Dendritic cell treated with granulocyte-macrophage colony-stimulating factor and Interleukin-4, amounts not matched to agents 40 ng/mL and 50 ng/mL, for 4 days (primary cell): ENCODE results near the gene TPST2.

Experiments used
- H3K27ac Mint-ChIP-seq: one replicate; pipeline ENCODE4 v1.8.0; 2022; ENCODE audit warnings: mild to moderate bottlenecking, mixed read lengths
- H3K27me3 Mint-ChIP-seq: one replicate; pipeline ENCODE4 v1.8.0; 2022; ENCODE audit warnings: mild to moderate bottlenecking, mixed read lengths
- H3K36me3 Mint-ChIP-seq: one replicate; pipeline ENCODE4 v1.8.0; 2022; ENCODE audit warnings: low read depth, mixed read lengths
- H3K4me1 Mint-ChIP-seq: one replicate; pipeline ENCODE4 v1.8.0; 2022; ENCODE audit warnings: low read depth, mixed read lengths
- H3K4me3 Mint-ChIP-seq: one replicate; pipeline ENCODE4 v1.8.0; 2022; ENCODE audit warnings: mild to moderate bottlenecking, moderate library complexity, mixed read lengths
- H3K9me3 Mint-ChIP-seq: one replicate; pipeline ENCODE4 v1.8.0; 2022; ENCODE audit warnings: mixed read lengths
- intact Hi-C: fragments of 100-400 bp; cut with micrococcal nuclease; formaldehyde crosslinking; loops from one replicate; pipeline ENCODE4 v1.15.0; 2022

The TPST2 gene

DNA sequence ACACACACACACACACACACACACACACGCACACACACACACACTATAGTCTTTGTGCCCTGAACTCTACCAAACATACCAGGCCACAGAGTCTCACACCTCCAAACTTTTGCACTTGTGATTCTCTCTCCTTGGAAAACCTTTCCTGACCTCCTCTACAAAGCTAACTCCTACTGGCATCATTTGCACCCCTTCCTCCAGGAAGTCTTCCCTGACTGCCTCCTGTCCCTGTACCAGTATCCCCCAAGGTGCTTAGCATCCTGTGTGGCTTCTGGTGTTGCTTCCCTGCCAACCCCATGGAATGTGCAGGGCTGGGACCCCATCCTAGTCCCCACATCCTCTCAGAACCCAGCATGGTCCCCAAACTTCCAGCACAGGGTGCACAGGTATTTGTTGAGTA is 8.9 kb downstream of the TPST2 start:
- Mint-ChIP-seq H3K27me3 (no peaks in the 10 kb centered on the region), H3K9me3 (no peaks in the 10 kb centered on the region), H3K4me1 (peaks cover 61% of the 10 kb centered on the region), H3K4me3 (no peak overlapping the region), H3K27ac (no peak overlapping the region), H3K36me3 (peaks cover 77% of the 10 kb centered on the region)
- intact Hi-C loops: no loop called here

DNA sequence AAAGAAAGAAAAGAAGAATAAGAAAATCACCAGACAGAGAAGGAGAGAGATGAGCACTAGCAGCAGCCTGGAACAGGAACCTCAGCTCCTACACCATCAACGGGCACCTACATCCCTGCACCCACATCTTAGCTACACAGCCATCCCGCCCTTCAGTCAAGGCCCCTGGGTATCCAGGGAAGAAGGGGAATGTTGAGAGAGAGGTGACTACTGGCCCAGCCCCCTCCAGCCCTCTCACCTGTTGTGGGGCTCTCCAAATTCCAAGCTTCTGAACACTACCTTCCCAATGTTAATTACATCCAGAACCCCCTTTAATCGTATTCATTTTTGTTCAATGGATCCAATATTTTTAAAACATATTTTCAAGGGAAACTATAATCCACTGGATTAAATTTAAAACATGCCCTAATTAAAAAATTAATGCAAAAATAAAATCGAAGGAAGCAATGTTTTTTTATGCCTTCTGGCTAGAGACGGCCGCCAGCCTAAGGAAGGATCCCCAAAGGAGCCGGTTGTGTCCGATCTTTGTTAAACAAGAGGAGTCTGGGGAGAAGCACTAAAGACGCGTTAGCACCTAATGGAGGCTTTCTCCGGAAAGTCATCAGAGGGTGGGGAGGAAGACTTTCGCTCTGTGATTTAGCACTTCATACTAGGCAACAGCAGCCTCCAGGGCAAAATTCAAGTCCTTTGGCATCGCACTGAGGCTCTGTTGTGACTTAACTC is 9.5 kb downstream of the TPST2 start:
- intact Hi-C loops: no loop called here
- no peaks in the 10 kb centered on the region for H3K9me3 Mint-ChIP-seq
- H3K27me3 Mint-ChIP-seq: no peaks in the 10 kb centered on the region
- H3K4me1 Mint-ChIP-seq: peaks cover 60% of the 10 kb centered on the region
- no peak overlapping the region for H3K4me3 Mint-ChIP-seq
- peaks cover 75% of the 10 kb centered on the region for H3K36me3 Mint-ChIP-seq
- no peak overlapping the region for H3K27ac Mint-ChIP-seq

DNA sequence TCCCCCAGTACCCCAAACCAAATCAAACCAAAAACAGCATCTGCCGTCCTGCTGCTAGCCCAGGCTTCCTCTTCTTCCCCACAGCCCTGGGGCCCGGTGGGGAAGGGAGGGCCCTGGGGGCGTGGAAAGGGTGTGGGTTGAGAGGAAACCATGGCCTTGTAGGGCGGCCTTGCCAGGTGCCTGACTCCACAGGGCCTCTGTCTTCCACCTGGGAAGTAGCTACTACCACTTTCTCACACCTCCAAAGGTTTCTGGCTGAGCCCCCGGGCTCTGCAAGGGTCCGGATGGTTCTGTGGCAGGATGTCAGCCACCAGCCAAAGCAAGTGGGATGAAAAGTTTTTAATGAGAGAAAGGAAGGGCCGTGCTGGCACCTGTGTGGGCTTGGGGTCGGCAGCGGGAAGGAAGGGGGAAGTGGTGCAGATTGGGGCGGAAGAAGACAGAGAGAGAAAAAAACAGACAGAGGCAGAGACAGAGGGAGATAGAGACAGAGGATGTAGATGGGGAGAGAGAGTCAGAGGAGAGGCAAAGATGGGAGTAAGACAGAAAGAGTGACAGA is 10.5 kb downstream of the TPST2 start:
- Mint-ChIP-seq H3K27ac (peak overlapping the region; percentile 45), H3K4me1 (peaks cover 60% of the 10 kb centered on the region), H3K9me3 (no peaks in the 10 kb centered on the region), H3K36me3 (peaks cover 73% of the 10 kb centered on the region), H3K4me3 (no peak overlapping the region), H3K27me3 (no peaks in the 10 kb centered on the region)
- intact Hi-C loops: no loop called here

DNA sequence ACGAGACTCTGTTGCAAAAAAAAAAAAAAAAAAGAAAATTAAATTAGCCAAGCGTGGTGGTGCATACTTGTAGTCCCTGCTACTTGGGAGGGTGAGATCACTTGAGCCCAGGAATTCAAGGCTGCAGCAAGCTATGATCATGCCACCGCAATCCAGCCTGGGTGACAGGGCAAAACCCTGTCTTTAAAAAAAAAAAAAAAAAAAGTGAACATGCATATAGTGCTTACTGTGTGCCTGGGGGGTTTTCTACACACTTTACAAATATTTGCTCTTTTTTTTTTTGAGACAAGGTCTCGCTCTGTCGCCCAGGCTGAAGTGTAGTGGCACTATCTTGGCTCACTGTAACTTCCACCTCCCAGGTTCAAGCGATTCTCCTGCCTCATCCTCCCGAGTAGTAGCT is 12.9 kb downstream of the TPST2 start:
- H3K4me1 Mint-ChIP-seq: peaks cover 75% of the 10 kb centered on the region
- intact Hi-C loops: no loop called here
- no peaks in the 10 kb centered on the region for H3K27me3 Mint-ChIP-seq
- H3K36me3 Mint-ChIP-seq: peaks cover 50% of the 10 kb centered on the region
- no peak overlapping the region for H3K27ac Mint-ChIP-seq
- H3K4me3 Mint-ChIP-seq: no peak overlapping the region
- H3K9me3 Mint-ChIP-seq: no peaks in the 10 kb centered on the region

DNA sequence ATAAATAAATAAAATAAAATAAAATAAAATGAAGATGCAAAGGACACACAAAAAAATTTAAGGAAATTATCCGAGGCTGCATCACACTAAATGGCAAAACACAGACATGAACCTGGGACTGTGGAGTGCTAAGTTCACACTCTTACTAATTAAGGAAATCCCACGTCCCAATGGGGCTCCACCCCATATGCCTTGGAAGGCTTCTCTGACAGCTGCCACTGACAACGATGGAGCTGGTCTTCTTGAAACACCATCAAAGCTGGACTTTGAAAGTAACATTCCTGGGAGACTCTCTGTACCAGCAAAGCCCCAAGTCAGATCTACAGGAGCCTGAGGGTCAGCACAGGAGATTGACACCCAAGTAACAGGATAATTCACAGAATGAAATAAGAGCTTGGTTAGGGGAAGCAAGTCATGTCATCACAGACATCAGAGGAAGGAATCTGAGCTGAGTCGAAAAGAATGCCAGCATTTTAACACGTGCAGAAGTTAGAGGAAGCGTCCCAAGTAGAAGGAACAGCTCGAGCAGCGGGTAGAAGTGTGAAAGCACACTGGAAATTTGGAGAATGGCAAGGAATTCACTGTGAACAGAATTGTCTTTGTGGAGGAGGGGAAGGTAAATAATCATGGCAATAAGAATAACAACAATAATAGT is 13.8 kb downstream of the TPST2 start:
- H3K4me3 Mint-ChIP-seq: peak overlapping the region; percentile 17
- H3K4me1 Mint-ChIP-seq: peaks cover 82% of the 10 kb centered on the region
- H3K9me3 Mint-ChIP-seq: no peaks in the 10 kb centered on the region
- H3K27me3 Mint-ChIP-seq: no peaks in the 10 kb centered on the region
- intact Hi-C loops: no loop called here
- H3K27ac Mint-ChIP-seq: peak overlapping the region; percentile 71
- H3K36me3 Mint-ChIP-seq: peaks cover 44% of the 10 kb centered on the region

DNA sequence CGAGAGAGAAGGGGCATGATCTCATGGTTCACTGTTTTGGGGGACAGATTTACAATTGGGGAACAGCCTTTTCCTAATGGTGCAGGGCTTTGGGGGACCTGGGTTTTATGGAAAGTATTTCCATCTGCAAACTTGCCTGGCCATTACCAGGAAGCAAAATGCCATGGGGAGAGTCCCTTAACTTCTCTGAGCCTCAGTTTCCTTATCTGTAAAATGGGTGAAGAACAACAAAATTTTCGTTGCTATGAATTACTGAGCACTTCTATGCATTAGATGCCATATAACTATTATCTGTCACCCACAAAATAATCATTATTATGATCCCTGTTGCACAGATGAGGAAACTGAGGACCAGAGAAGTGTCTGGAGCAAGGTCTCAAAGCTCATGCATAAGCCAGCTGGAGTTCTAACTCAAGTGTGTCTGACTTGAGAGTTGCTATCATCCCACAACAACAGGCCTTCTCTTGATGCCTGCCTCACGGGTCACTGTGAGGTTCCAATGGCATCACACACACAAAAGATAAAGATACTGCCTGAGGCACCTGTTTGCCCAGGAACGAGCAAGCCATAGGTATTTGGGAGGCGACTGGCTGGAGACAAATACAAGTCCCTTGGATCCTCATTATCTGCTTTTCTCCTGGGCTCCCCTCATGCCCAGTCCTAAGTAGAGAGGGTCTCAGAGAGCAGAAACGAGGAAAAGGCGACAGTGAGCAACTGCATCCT is 15.8 kb downstream of the TPST2 start:
- H3K36me3 Mint-ChIP-seq: peaks cover 41% of the 10 kb centered on the region
- no peaks in the 10 kb centered on the region for H3K9me3 Mint-ChIP-seq
- H3K27me3 Mint-ChIP-seq: no peaks in the 10 kb centered on the region
- peak overlapping the region; percentile 87 for H3K27ac Mint-ChIP-seq
- H3K4me1 Mint-ChIP-seq: peaks cover 80% of the 10 kb centered on the region
- intact Hi-C loops: no loop called here
- H3K4me3 Mint-ChIP-seq: no peak overlapping the region

DNA sequence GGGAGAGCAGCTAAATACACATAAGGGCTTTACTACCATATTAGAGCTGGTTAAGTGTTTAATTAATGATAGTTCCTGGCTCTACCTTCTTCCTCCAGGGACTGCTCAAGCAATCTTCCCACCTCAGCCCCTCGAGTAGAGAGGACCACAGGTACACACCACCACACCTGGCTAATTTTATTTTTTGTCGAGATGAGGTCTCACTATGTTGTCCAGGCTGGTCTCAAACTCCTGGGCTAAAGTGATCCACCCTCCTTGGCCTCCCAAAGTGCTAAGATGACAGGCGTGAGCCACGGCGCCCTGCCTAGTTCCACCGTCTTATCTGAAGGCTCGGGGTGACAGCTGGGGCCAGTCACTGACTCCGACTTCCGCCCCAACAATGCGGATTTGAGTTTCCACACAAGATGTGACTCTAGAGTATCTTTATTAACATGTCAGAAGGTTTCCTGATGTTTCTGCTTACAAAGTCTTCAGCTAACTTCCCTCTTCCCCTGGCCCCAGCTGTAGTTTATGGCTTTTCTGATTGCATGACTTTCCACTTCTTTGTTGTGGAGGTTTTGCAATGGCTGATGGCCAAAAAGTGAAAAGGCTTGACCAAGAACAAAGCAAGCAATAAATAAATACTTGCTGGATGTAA is 16.8 kb downstream of the TPST2 start:
- Mint-ChIP-seq H3K4me1 (peaks cover 70% of the 10 kb centered on the region), H3K9me3 (no peaks in the 10 kb centered on the region), H3K27ac (peak overlapping the region; percentile 87), H3K36me3 (peaks cover 37% of the 10 kb centered on the region), H3K4me3 (peak overlapping the region; percentile 60), H3K27me3 (no peaks in the 10 kb centered on the region)
- intact Hi-C loops: loop anchor here (1.0 kb wide), 1 partner anchor 17 kb away; the partner anchor contains the start of gene TPST2

DNA sequence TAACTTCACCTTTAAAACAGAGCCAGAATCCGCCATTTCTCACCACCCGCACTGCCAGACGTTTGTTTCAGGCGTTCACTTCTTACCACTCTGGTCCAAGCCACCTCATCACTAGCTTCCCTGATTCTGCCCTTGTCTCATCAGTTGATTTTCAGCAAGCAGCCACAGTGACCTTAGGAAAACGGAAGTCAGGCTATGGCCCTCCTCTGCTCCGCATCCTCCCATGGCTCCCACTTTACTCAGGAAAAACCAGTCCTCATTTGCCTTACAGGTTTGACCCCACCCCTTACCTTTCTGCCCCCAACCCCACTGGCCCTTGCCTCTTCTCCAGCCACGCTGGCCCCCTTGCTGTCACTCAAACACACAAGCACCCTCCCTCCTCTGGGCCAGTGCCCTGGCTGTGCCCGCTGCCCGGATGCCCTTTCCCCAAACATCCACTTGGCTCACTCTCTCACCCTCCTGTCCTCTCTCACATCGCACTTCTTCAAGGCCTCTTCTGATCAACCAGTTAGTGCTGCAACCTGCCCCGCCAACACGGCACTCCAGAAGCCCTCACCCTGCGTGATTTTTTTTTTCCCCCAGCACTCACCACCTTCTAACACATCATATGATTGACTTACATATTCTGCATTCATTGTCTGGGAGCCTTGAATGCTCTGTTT is 18.9 kb downstream of the TPST2 start:
- intact Hi-C loops: no loop called here
- Mint-ChIP-seq H3K36me3 (peaks cover 37% of the 10 kb centered on the region), H3K27ac (peak overlapping the region; percentile 7), H3K27me3 (no peaks in the 10 kb centered on the region), H3K4me1 (peaks cover 70% of the 10 kb centered on the region), H3K9me3 (no peaks in the 10 kb centered on the region), H3K4me3 (no peak overlapping the region)

DNA sequence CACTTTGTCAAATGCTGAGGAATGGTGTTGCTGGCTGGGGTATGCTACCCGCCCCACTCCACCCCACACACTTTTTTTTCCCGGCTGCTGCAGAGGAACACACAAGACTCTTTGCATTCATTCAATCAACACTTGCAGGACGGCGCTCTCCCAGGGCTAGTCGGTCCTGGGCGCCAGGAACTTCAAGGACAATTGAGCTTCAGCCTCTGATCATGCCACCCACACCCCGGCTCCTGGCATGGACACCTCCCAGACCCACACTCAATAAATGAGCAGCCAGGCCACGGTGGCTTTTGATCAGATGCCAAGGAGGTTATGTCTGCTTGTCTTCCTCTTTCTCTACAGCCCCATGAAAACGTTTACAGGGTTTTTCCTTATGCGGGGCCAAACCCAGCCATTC is 19.8 kb downstream of the TPST2 start:
- H3K4me1 Mint-ChIP-seq: peaks cover 63% of the 10 kb centered on the region
- intact Hi-C loops: no loop called here
- H3K4me3 Mint-ChIP-seq: no peak overlapping the region
- peaks cover 38% of the 10 kb centered on the region for H3K36me3 Mint-ChIP-seq
- no peaks in the 10 kb centered on the region for H3K9me3 Mint-ChIP-seq
- no peaks in the 10 kb centered on the region for H3K27me3 Mint-ChIP-seq
- peak overlapping the region; percentile 7 for H3K27ac Mint-ChIP-seq

DNA sequence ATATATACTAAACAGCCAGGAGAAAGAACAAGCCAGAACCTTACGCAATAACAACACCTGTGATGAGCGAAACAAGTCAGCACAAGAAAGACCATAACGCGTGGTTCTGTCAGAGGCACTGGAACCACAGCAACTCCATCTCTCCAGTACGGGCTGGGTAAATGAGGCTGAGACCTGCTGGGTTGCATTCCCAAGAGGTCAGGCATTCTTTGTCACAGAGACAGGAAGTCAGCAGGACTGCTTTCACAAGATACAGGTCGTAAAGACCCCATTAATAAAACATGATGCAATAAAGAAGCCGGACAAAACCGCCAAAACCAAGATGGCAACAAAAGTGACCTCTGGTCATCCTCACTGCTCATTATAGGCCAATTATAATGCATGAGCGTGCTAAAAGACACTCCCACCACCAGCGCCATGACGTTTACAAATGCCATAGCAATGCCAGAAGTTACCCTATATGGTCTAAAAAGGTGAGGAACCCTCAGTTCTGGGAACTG is 21.7 kb downstream of the TPST2 start:
- no peak overlapping the region for H3K4me3 Mint-ChIP-seq
- peaks cover 51% of the 10 kb centered on the region for H3K36me3 Mint-ChIP-seq
- H3K9me3 Mint-ChIP-seq: no peaks in the 10 kb centered on the region
- no peaks in the 10 kb centered on the region for H3K27me3 Mint-ChIP-seq
- intact Hi-C loops: no loop called here
- H3K27ac Mint-ChIP-seq: no peak overlapping the region
- peaks cover 44% of the 10 kb centered on the region for H3K4me1 Mint-ChIP-seq

DNA sequence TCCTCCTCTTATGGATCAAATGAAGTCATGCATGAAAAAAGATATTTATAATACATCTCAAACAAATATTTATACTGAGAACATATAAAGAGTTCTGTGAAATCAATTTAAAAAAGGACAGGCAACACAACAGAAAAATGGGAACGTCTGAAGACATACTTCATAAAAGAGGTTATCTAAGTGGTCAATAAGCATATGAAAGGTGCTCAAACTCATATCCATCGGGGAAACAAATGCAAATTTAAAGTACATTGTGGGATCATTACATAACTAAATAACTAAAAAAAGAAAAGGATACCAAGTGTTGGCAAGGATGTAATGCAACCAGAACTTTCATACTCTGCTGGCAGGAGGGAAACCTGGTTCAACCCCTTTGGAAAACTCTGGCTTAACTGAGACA is 22.3 kb downstream of the TPST2 start:
- intact Hi-C loops: no loop called here
- peaks cover 38% of the 10 kb centered on the region for H3K4me1 Mint-ChIP-seq
- H3K36me3 Mint-ChIP-seq: peaks cover 51% of the 10 kb centered on the region
- no peaks in the 10 kb centered on the region for H3K27me3 Mint-ChIP-seq
- no peak overlapping the region for H3K27ac Mint-ChIP-seq
- no peaks in the 10 kb centered on the region for H3K9me3 Mint-ChIP-seq
- H3K4me3 Mint-ChIP-seq: no peak overlapping the region

DNA sequence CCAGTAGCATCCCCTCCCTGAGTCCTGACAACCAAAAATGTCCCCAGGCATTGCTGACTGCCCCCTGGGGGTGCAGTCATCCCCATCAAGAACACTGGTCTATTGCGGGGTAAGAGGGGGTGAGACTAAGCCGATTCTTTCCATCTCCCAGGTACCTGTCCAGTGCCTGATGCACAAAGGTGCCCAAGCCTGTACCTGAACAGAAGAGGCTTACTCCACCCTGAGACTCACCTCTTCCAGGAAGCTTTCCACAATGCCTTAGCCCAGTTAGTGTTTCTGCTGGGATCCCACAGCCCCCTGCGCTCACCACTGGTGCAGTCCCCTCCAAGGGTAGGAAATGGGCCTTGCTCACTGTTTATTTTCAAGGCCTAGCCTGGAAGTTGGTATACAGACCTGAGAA is 22.9 kb downstream of the TPST2 start:
- Mint-ChIP-seq H3K4me3 (no peak overlapping the region), H3K27me3 (no peaks in the 10 kb centered on the region), H3K9me3 (no peaks in the 10 kb centered on the region), H3K4me1 (peaks cover 33% of the 10 kb centered on the region), H3K27ac (no peak overlapping the region), H3K36me3 (peaks cover 51% of the 10 kb centered on the region)
- intact Hi-C loops: no loop called here

DNA sequence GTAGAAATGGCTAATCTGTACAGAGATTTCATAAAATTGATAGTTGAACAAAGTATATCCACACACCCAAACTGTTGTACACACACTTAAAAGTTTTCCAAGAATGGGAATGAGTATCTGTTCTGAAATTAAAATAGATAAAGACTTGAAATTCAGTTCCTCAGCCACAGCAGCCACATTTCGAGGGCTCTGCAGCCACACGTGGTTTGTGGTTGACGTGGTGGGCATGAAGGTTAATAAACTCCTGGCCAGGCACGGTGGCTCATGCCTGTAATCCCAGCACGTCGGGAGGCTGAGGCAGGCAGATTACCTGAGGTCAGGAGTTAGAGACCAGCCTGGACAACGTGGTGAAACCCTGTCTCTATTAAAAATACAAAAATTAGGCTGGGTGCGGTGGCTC is 24.0 kb downstream of the TPST2 start:
- H3K4me1 Mint-ChIP-seq: peaks cover 29% of the 10 kb centered on the region
- no peak overlapping the region for H3K27ac Mint-ChIP-seq
- no peak overlapping the region for H3K4me3 Mint-ChIP-seq
- intact Hi-C loops: no loop called here
- H3K27me3 Mint-ChIP-seq: no peaks in the 10 kb centered on the region
- peaks cover 44% of the 10 kb centered on the region for H3K36me3 Mint-ChIP-seq
- H3K9me3 Mint-ChIP-seq: no peaks in the 10 kb centered on the region
